GM19193 (cell line): ENCODE results near the gene PLCL1.

Source experiments
- POLR2A ChIP-seq: IDR thresholded peaks from 4 replicates; pipeline ENCODE4 v1.6.1; 2011; ENCODE audit not compliant: insufficient read depth, insufficient read length; ENCODE audit errors: extremely low read depth

The PLCL1 gene

GRCh38 chr2:198077477-198077876, 273.1 kb downstream of the PLCL1 start:
- no peak for TF ChIP-seq POLR2A

DNA sequence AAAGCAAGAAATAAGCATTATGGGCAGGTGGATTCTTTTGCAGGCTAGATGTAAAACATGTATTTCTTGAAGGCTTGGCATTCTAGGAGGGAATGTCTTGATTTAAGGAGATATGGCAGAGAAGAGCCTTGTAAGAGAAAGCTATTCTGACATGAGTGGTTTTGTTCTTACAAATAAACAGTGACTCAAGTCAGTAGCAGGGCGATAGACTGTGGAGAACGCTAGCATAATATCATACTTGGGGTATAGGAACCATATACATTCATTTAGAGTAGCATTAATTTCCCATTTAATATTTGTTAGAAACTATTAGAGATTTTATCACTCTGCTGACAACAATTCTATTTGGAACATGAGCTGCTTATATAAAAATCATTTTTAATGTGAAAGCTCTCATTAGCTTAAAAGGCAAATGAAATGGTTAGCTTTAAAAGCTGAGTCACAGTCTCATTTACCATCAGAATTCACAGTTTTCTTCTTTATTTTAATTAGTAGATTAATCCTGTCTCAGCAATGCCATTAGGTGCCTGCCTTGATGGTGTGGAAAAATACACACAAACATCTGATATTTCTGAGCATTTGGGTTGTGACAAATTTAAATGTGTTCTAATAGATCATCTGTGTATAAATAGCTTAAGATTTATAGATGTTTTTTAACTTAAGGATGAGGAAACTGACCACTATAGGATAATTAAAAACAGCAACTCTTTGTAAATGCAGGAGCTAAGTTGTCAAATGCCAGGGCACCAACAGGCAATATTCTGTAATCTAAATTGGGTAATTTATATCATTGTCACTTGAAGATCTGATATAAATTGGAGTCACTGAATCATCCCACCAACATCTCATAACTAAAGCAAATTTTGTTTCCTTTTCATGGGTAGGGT, 276.7 kb downstream of the PLCL1 start:
- TF ChIP-seq POLR2A, result no peak

- no peak for TF ChIP-seq POLR2A
Observed at GRCh38 chr2:198084156-198084555, 279.8 kb downstream of the PLCL1 start.

- TF ChIP-seq POLR2A, result no peak
Observed at GRCh38 chr2:198096002-198096401, 291.6 kb downstream of the PLCL1 start.

DNA sequence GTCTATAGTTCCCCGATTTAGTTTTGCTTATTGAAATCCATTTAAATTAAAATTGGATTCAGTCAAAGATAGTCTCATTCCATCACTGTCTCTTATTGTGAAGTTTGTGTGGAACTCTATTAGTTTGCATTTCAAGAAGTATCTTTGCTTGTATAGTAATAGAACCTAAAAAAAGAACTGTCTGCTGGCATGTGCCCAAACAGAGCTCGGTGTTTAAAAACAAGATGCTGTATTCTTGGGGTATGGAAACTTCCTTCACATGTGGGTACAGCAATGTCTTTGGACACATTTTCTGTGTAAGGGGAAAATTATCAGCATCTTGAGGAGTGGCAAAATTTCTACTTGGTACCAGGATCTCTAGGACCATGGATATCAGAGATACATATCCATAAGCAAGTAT, 292.6 kb downstream of the PLCL1 start:
- TF ChIP-seq POLR2A, result no peak

GRCh38 chr2:198097630-198098029, 293.2 kb downstream of the PLCL1 start:
- TF ChIP-seq POLR2A, result no peak

- no peak for TF ChIP-seq POLR2A
Observed at GRCh38 chr2:198098386-198098785, 294.0 kb downstream of the PLCL1 start.

DNA sequence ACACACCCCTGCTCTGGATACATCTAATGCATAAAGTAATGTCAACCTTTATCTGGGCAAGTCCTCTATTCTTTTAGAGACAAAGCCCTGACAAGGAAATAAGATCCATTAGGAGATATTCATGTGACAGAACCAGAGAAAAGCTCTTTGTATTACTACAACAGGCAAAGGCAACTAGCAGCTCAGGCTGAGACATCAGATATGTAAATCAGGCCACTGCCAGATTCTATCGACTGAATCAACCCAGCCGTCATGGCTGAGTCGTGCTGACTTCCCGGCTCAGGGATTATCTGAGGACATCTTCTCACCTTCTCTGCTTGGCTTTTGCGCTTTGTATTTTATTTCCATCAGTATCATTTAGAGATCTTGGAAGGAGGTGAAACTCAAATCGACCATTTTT, 294.5 kb downstream of the PLCL1 start:
- TF ChIP-seq POLR2A, result no peak

- no peak for TF ChIP-seq POLR2A
Observed at GRCh38 chr2:198100346-198100745, 296.0 kb downstream of the PLCL1 start.

DNA sequence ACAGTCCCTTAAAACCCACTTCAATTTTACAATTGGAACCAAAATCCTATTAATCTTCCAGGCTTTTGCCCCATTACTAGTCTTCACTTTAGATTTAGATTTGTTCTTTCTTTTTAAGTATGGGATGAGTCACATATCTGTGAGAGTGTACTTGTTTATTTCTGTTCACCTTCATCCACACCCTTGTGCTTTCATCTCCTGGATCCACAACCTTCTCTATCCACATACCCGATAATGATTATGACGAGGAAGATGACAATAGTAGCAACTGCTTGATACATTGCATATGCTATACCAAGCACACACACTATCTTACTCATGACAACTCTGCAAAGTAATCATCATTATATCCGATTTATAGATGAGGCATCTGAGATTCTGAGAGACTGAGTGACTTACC, 297.3 kb downstream of the PLCL1 start:
- TF ChIP-seq POLR2A, result no peak

GRCh38 chr2:198102120-198102519, 297.7 kb downstream of the PLCL1 start:
- TF ChIP-seq POLR2A, result no peak

DNA sequence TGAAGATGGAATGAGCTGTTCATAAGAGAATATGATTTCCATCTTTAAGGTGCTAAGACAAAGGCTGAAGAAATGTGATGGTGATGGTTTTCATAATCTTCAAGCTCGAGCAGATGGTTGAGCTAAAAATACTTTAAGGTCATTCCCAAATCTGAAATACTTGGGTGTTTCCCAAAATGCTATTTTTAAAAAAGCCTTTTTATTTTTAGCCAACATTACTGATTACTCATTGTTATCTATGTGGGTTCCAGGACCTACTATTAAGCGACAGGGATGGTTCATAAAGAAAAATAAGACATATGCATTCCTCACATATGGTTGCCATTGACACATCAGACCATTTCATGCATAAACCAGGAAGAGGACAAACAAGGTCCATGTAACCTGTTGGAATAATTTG, 298.5 kb downstream of the PLCL1 start:
- TF ChIP-seq POLR2A, result no peak

- no peak for TF ChIP-seq POLR2A
Observed at GRCh38 chr2:198106621-198107385, 302.4 kb downstream of the PLCL1 start.

DNA sequence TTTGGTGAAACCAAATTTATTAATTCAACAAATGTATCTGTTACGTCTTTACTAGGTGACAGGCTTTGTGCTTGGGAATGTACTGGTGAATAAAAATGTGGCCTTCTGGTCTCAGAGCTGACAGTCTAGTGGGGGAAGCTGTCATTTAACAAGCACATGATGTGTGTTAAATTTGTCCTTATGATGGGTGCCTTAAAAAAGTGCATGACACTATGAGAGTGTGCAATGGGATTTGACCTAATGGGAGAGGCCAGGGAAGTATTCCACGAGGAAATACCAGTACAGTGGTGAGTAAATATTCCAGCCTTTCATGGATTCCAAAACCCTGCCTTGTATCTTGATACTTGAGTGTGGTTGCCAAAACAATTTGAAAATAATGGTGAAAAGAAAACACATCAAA, 308.9 kb downstream of the PLCL1 start:
- no peak for TF ChIP-seq POLR2A

DNA sequence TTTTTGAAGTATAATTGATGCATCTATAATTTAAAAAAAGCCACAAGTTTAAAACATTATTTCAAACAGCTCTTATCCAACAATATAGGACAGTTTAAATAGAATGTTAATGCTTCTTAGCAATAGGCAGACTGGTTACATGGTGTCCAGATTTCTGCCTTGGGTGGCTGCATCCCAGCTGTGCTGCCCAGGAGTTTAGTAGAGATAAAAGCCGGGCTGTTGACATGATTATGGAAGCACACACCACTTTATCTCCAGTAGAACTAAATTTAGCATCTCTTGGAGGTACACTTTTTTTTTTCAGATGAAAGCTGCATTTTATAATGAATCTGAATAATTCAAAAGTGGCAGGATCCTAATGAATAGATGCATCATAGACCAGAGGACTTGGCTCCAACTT, 309.7 kb downstream of the PLCL1 start:
- TF ChIP-seq POLR2A, result no peak

DNA sequence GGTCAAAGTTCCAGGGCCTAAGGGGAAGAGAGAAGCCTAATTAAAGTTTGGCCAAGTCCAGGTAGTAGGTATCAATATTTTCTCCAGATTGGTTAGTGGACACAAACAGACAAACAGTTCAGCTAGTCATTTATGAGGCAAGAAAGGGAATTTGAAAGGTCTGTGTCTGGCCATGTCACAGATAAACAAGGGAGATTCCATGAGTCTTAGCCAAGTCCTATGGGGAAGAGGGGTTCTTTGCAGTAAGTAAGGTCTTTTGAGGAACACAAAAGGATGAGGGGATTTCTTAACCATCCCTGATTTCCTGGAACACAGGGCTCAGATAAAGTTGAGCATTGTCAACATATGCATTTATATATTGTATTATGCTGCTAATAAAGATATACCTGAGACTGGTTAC, 310.8 kb downstream of the PLCL1 start:
- no peak for TF ChIP-seq POLR2A
